IMR-90 (cell line): ENCODE results near the gene BNIP3. TPM values are rescaled to one million over a fixed set of nuclear protein-coding genes. Genes with fewer than 3 reads are reported as not detected.

Experiments
- ATAC-seq: fragments of 200-7000 bp; cut with Tn5 transposase; 2 replicates; pipeline ENCODE4 v1.9.1; 2020; ENCODE audit warnings: low read depth, mild to moderate bottlenecking, moderate library complexity
- BruUV-seq: library from RNA; stranded (reverse); fragments of 400-500 nt; replicated peaks from 2 replicates; lab custom pipeline; 2021; lab: Mats Ljungman, UMichigan
- CTCF ChIA-PET: fragments of 300-600 bp; formaldehyde crosslinking; extraction: SDS; loops from one replicate; lab custom pipeline; 2021; ENCODE audit warnings: antibody characterized with exemption; lab: Yijun Ruan, JAX
- POLR2A ChIA-PET: fragments of 300-600 bp; sonication (Branson Sonifier 250); formaldehyde crosslinking; loops from one replicate; lab custom pipeline; 2022; ENCODE audit warnings: antibody characterized with exemption; ENCODE audit not compliant: unreplicated experiment; lab: Charles Lee
- DNase-seq: peaks from one replicate; pipeline ENCODE4 v3.0.0; 2013
- H2AFZ ChIP-seq: replicated peaks from 2 replicates; pipeline ENCODE3; 2013; ENCODE audit warnings: low read length, mild to moderate bottlenecking; ENCODE audit not compliant: poor library complexity
- H2AK5ac ChIP-seq: 2 replicates; pipeline ENCODE4 v1.6.1; 2013; ENCODE audit warnings: low read depth, low read length, inconsistent platforms
- H2AK9ac ChIP-seq: replicated peaks from 2 replicates; pipeline ENCODE3; 2013; ENCODE audit warnings: mild to moderate bottlenecking, low read depth, low read length, moderate library complexity; ENCODE audit not compliant: poor library complexity
- H2BK120ac ChIP-seq: 2 replicates; pipeline ENCODE4 v1.6.1; 2013; ENCODE audit warnings: low read depth, low read length, inconsistent platforms
- H2BK15ac ChIP-seq: 3 replicates; pipeline ENCODE4 v1.6.1; 2013; ENCODE audit warnings: low read depth, low read length, inconsistent platforms
- H2BK20ac ChIP-seq: 2 replicates; pipeline ENCODE4 v1.6.1; 2013; ENCODE audit warnings: low read depth, mild to moderate bottlenecking, inconsistent platforms, low read length, moderate library complexity
- H2BK5ac ChIP-seq: 2 replicates; pipeline ENCODE4 v1.6.1; 2013; ENCODE audit warnings: mild to moderate bottlenecking, low read depth, low read length, inconsistent platforms; ENCODE audit not compliant: poor library complexity, severe bottlenecking
- H3K14ac ChIP-seq: replicated peaks from 2 replicates; pipeline ENCODE4 v1.6.1; 2013; ENCODE audit warnings: low read depth, low read length, inconsistent platforms
- H3K18ac ChIP-seq: 2 replicates; pipeline ENCODE4 v1.6.1; 2013; ENCODE audit warnings: low read depth, low read length, control low read depth
- H3K23ac ChIP-seq: 2 replicates; pipeline ENCODE4 v1.6.1; 2013; ENCODE audit warnings: low read depth, low read length, inconsistent platforms
- H3K27ac ChIP-seq: 2 replicates; pipeline ENCODE4 v1.5.1; 2013; ENCODE audit warnings: mild to moderate bottlenecking, control low read depth, low read length; ENCODE audit not compliant: insufficient read depth
- H3K27me3 ChIP-seq: 2 replicates; pipeline ENCODE4 v1.6.1; 2013; ENCODE audit warnings: low read length; ENCODE audit not compliant: control insufficient read depth, insufficient read depth
- H3K36me3 ChIP-seq: 2 replicates; pipeline ENCODE4 v1.6.1; 2013; ENCODE audit warnings: low read length, mixed read lengths; ENCODE audit not compliant: control insufficient read depth, insufficient read depth
- H3K4ac ChIP-seq: 2 replicates; pipeline ENCODE4 v1.6.1; 2013; ENCODE audit warnings: low read depth, low read length, inconsistent platforms
- H3K4me1 ChIP-seq: 2 replicates; pipeline ENCODE4 v1.6.1; 2013; ENCODE audit warnings: low read length, mixed read lengths; ENCODE audit not compliant: control insufficient read depth, insufficient read depth
- H3K4me2 ChIP-seq: 2 replicates; pipeline ENCODE4 v1.6.1; 2013; ENCODE audit warnings: low read depth, mild to moderate bottlenecking, control low read depth, low read length, moderate library complexity
- H3K4me3 ChIP-seq: 2 replicates; pipeline ENCODE4 v1.5.1; 2013; ENCODE audit warnings: low read depth, mild to moderate bottlenecking, control low read depth, low read length, moderate library complexity; ENCODE audit not compliant: insufficient read depth
- H3K56ac ChIP-seq: 2 replicates; pipeline ENCODE4 v1.6.1; 2013; ENCODE audit warnings: low read length, inconsistent platforms; ENCODE audit not compliant: insufficient read depth; ENCODE audit errors: extremely low read depth
- H3K79me1 ChIP-seq, 2 experiments: 2 replicates each; pipeline ENCODE4 v1.6.1; 2013; ENCODE audit warnings: low read length in 2 of 2, inconsistent platforms in 1 of 2, low read depth in 1 of 2
- H3K9ac ChIP-seq: 2 replicates; pipeline ENCODE4 v1.6.1; 2013; ENCODE audit warnings: low read depth, low read length, control low read depth
- H3K9me1 ChIP-seq: 2 replicates; pipeline ENCODE4 v1.6.1; 2013; ENCODE audit warnings: low read length, inconsistent platforms; ENCODE audit not compliant: insufficient read depth
- H3K9me3 ChIP-seq: 2 replicates; pipeline ENCODE4 v1.6.1; 2013; ENCODE audit warnings: low read length; ENCODE audit not compliant: control insufficient read depth, insufficient read depth
- H4K20me1 ChIP-seq: 2 replicates; pipeline ENCODE4 v1.6.1; 2013; ENCODE audit warnings: low read length, inconsistent platforms; ENCODE audit not compliant: insufficient read depth
- H4K5ac ChIP-seq: 2 replicates; pipeline ENCODE4 v1.6.1; 2013; ENCODE audit warnings: mild to moderate bottlenecking, low read depth, low read length, control low read depth
- H4K8ac ChIP-seq, 2 experiments: 2 replicates each; pipeline ENCODE4 v1.6.1; 2013; ENCODE audit warnings: low read depth in 2 of 2, low read length in 2 of 2, control low read depth in 1 of 2, inconsistent platforms in 1 of 2
- H4K91ac ChIP-seq: 2 replicates; pipeline ENCODE4 v1.6.1; 2013; ENCODE audit warnings: low read depth, low read length, inconsistent platforms; ENCODE audit not compliant: insufficient read depth
- MXI1 ChIP-seq: IDR thresholded peaks from 2 replicates; pipeline ENCODE4 v1.6.1; 2012; ENCODE audit warnings: low read depth, mild to moderate bottlenecking, low read length, moderate library complexity, borderline replicate concordance
- RCOR1 ChIP-seq: IDR thresholded peaks from 2 replicates; pipeline ENCODE4 v1.6.1; 2012; ENCODE audit warnings: mild to moderate bottlenecking, low read length, improper control_type of control experiment; ENCODE audit not compliant: insufficient replicate concordance
- whole genome bisulfite sequencing, 2 experiments: methylation state at CpG; one replicate each; pipeline versions ENCODE4 v1.1.5 to v1.1.7; 2013; ENCODE audit warnings: missing lambda C conversion rate in 2 of 2; ENCODE audit not compliant: insufficient read length in 1 of 2; ENCODE audit errors: extremely low coverage in 2 of 2; 5-methylcytosine and 5-hydroxymethylcytosine counted together
- dilution Hi-C: fragments of 300-500 bp; cut with HindIII; formaldehyde crosslinking; loops from one replicate; pipeline ENCODE4 v1.14.3; 2018; ENCODE audit warnings: low sequenced_read_pairs; ENCODE audit not compliant: unreplicated experiment
- in situ Hi-C: fragments of 300-500 bp; cut with MboI; formaldehyde crosslinking; loops from 3 replicates; pipeline ENCODE4 v1.14.3; 2019; ENCODE audit warnings: low sequenced_read_pairs, inconsistent platforms, mixed read lengths
- intact Hi-C: fragments of 100-400 bp; cut with micrococcal nuclease; formaldehyde crosslinking; loops from 2 replicates; pipeline ENCODE4 v1.10.0; 2022
- polyA plus RNA-seq, 3 experiments: library from polyadenylated mRNA; depleted of rRNA; stranded (reverse); fragments of >200 nt; gene quantifications; 2 replicates each; pipeline ENCODE4 v1.2.3, GENCODE V29; 2012; ENCODE audit warnings: low replicate concordance in 1 of 3
- total RNA-seq: library from RNA; depleted of rRNA; stranded (reverse); fragments of >200 nt; gene quantifications from 2 replicates; pipeline ENCODE4 v1.2.3, GENCODE V29; 2012

Gene BNIP3
- total and polyA plus RNA-seq, 2 of the 4 experiments (the other 2 are of a cell fraction), result 134 to 211 TPM

GRCh38 chr10:131947631-131948347 lies 33.9 kb downstream of the BNIP3 start:
- peak overlapping the region; percentile 99 for H2AK5ac ChIP-seq
- H2BK20ac ChIP-seq, result peak overlapping the region; percentile 83
- H4K91ac ChIP-seq, result peak overlapping the region; percentile 96
- peak overlapping the region; percentile 55; the same call in 1 of the 2 replicates for H4K5ac ChIP-seq
- peak overlapping the region; percentile 66; the same call in 1 of the 2 replicates for H3K23ac ChIP-seq
- peak overlapping the region; percentile 80; the same call in 1 of the 2 replicates for H3K14ac ChIP-seq
- peak; percentile 82 for TF ChIP-seq MXI1
- no peak for TF ChIP-seq RCOR1
- H3K9me1 ChIP-seq, result peaks cover 32% of the 10 kb centered on the region
- no peak overlapping the region for H3K4me3 ChIP-seq
- H3K56ac ChIP-seq, result peak overlapping the region; percentile 25; the same call in 1 of the 2 replicates
- 0 out of 2 replicates have a peak overlapping the region, but pooled peaks have one; percentile 19 for H3K4me2 ChIP-seq
- H2BK120ac ChIP-seq, result peak overlapping the region; percentile 96
- no peaks in the 10 kb centered on the region for H3K27me3 ChIP-seq
- in situ Hi-C loops, result no loop called here
- no peaks in the 10 kb centered on the region for H3K9me3 ChIP-seq
- no peak overlapping the region for H2AFZ ChIP-seq
- peak; percentile 78 for DNase-seq
- H4K20me1 ChIP-seq, result peaks cover 16% of the 10 kb centered on the region
- peaks cover 36% of the 10 kb centered on the region for H3K36me3 ChIP-seq
- WGBS, 2 experiments, result 91% methylated on average over 8 of the region's 18 CpGs; no CpG with 5 or more reads in 1 of the 2 experiments
- peak overlapping the region; percentile 94 for H3K4ac ChIP-seq
- peak; percentile 83 for ATAC-seq
- H3K9ac ChIP-seq, result no peak overlapping the region
- H2BK15ac ChIP-seq, result peak overlapping the region; percentile 88; the same call in 2 of the 3 replicates
- H2BK5ac ChIP-seq, result peak overlapping the region; percentile 96
- intact Hi-C loops, result loop anchor here (2.0 to 5.0 kb wide), 2 partner anchors 35 to 45 kb away; partner anchors contain the start of gene PPP2R2D
- H4K8ac ChIP-seq, result peak overlapping the region; percentile 36 to 77
- peak overlapping the region; percentile 80; the same call in 1 of the 2 replicates for H3K18ac ChIP-seq
- ChIA-PET CTCF (interaction anchor here (1.1 kb wide), 1 partner anchor 75 kb away, joined by 3 read pairs; no protein-coding TSS in a partner anchor), POLR2A (no interaction called here)
- H3K27ac ChIP-seq, result peak overlapping the region; percentile 64
- no TSS peak for BruUV-seq
- peaks cover 22 to 57% of the 10 kb centered on the region in 2 experiments for H3K79me1 ChIP-seq
- peaks cover 21% of the 10 kb centered on the region for H3K4me1 ChIP-seq
- dilution Hi-C loops, result no loop called here
- peak overlapping the region; percentile 90 for H2AK9ac ChIP-seq
